HL-60/S4 treated with phorbol 12-myristate 13-acetate at 8.2 ng/mL for 4 days and 3 days (cell line): ENCODE measurements around the gene SLC23A2.

ENCODE experiments used
- in situ Hi-C: fragments of 300-500 bp; cut with MboI; formaldehyde crosslinking; loops from 2 replicates; pipeline ENCODE4 v1.15.0; 2022; ENCODE audit warnings: low sequenced_read_pairs

Gene SLC23A2

DNA sequence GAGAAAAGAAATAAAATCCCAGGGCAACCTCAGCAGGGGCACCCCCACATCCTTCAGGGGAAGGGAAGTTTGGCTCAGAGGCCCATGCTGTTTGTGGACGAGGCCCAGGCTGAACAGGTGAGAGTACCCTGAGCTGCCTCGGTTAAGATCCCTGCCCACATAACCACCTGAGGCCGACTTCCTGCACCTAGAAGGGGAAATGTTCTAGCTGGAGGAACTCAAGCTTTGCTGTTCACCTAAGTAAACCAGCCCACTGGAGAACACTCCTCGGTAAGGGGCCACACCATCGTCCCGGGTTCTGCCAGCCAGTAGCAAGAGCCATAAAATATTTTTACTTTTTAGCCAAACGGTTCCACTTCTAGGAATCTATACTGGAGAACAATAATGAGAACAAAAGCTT, 88.2 kb downstream of the SLC23A2 start:
- in situ Hi-C loops, result no loop called here

GRCh38 chr20:4912380-4913142, 88.7 kb downstream of the SLC23A2 start:
- in situ Hi-C loops, result no loop called here

DNA sequence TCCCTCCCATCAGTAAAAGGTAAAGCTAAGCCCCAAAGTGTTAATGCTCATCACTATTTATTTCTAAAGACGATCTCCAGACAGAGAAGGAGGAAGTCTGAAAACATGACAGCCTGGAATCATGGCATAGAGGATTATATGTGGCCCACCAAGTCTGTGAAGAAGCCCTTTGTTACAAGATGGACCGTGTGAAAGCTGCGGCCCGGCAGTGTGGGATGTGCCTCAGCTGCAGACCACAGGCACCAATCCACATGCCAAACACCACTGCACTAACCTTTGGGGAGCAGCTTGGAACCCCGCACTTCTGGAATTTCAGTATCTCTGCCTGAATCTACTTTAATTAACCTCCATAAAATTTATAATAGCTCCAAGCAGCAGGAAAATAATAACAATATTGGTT, 90.4 kb downstream of the SLC23A2 start:
- in situ Hi-C loops, result no loop called here

GRCh38 chr20:4905613-4906012, 95.7 kb downstream of the SLC23A2 start:
- in situ Hi-C loops, result no loop called here

GRCh38 chr20:4905195-4905594, 96.1 kb downstream of the SLC23A2 start:
- in situ Hi-C loops, result no loop called here

DNA sequence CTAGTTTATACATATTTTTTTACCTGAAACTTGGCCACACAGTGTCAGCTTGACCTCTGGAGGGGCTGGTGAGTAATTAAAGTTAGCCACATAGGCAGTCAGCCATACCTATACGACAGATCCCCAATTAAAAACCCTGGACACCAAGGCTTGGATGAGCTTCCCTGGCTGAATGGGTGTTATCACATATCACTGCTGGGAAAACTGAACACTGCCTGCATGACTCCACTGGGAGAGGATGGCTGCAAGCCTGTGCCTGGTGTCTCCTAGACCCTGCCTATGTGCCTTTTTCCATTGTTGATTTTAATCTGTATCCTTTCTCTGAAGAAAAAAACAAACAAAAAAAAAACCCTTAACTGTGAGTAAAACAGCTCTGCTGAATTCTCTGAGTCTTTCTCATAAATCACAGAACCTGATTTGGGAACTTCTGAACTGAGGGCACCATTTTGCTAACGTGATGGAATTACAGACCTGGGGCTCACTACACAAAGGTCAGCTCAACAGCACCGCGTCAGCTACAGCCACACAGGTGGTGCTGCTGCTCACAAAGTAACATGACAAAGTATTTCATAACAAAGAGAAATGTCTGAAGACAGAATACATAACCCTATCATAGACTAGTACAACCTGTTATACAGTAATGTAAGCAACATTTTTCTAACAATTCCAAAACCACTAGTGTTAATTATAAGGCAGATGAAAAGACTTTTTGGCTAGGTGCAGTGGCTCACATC, 97.0 kb downstream of the SLC23A2 start:
- in situ Hi-C loops, result no loop called here

- in situ Hi-C loops, result no loop called here
Measured at GRCh38 chr20:4902788-4903187, 98.5 kb downstream of the SLC23A2 start.

DNA sequence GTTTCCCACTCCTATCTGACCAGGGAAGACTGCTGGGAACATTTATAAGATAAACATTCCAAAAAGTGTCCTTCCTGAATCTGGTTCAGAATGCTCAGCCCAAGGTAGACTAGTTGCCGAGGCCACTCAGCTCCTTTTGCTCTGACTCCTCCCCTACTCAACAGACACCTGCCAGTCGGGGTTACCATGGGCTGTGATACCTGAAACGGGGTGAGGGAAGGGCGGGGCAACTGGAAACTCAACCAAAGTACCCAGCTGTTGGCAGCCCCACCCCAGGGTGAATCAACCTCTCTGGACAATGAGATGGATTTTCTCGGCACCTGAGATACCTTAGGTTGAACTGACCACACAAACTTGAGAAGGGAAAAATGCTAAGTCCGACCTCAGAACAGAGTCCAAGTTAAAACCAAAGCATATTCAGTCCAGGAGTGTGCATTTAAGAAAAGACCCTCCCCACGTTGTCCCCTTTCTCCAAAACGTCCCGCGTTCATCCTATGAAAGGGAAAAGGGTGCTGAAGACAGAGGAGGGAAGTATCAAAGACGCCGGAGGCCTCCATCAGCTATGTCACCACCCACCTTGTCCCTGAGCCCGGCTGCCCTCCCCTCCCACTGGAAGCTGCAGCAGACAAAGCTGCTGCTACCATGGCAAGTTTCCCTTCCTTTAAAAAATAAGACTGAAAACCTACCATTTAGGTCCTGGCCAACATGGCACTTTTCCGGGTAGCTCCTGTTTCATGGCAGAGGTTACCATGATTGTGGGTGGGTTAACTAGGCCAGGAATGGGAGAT, 100.1 kb downstream of the SLC23A2 start:
- in situ Hi-C loops, result no loop called here

GRCh38 chr20:4898282-4899244, 102.7 kb downstream of the SLC23A2 start:
- in situ Hi-C loops, result no loop called here

DNA sequence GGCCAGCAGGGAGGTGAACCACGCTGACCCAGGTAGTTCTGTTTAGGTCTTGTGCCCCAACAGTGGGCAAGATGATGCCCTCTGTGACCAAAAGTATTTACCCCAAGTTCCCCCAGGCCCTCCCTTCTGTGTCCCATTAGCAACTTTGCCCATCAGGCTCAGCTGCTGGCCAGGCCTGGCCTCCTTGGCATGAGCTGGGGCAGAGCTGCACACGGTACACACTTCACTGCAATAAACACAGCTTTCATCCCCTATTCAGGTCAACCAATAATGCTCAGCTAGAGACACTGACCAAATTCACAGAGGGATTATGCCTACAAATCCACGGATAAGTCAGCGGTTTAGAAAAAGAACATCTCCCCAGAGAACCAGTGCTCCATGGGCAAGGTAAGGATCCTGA, 103.7 kb downstream of the SLC23A2 start:
- in situ Hi-C loops, result no loop called here

- in situ Hi-C loops, result no loop called here
Measured at GRCh38 chr20:4896971-4897497, 104.3 kb downstream of the SLC23A2 start.

GRCh38 chr20:4896119-4896702, 105.1 kb downstream of the SLC23A2 start:
- in situ Hi-C loops, result no loop called here

DNA sequence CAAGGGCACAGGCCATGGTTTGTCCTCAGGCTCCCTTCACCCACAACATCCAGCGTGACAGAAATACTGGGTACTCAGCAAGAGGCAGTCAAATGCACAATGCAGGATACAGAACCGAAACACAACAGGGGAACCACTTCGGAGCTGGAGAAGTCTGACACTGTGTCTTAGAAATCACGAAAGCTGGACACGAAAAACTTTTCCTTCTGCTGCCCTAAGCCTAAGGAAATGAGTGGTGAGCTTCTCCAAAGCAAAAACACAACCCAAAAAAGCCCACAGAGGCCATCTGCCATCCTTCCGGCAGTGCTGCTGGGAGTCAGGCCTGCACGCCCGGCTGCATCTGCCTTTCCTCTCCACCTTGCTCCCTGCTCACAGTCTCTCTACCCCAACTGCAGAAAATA, 106.3 kb downstream of the SLC23A2 start:
- in situ Hi-C loops, result no loop called here

DNA sequence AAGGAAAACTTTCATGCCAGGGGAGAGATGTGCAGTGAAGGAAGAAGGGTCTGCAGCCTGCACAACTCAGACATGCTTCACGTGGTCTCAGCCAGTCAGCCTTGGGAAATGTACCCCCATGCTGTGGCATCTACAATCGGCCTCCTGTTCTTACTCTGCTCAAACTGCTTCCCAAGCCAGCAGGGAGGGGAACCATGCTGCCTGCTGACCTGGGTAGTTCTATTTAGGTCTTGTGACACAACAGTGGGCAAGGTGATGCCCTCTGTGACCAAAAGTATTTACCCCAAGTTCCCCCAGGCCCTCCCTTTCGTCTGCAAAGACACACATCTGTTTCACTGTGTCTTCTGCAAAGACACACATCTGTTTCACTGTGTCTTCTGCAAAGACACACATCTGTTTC, 106.9 kb downstream of the SLC23A2 start:
- in situ Hi-C loops, result no loop called here

DNA sequence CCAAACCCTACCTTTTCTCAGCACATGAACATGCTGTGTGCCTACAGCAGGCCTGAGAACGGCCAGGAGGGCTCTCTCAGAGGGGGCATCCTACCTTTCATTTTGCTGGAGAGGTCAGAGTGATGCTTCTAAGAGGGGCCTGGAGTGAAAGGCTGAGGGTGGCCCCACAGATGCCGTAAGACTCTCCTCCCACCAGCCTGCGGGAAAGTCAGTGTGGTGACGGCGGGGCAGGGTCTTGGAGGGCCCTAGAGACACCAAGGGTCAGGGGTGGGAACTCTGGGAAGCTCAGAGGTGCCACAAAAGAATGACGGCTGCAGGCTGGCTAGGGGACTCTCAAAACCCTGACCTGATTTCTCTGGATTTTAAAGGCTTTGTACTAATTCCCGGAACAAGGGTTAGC, 107.6 kb downstream of the SLC23A2 start:
- in situ Hi-C loops, result no loop called here

GRCh38 chr20:4891997-4892396, 109.3 kb downstream of the SLC23A2 start:
- in situ Hi-C loops, result no loop called here

- in situ Hi-C loops, result no loop called here
Measured at GRCh38 chr20:4891190-4891763, 110.0 kb downstream of the SLC23A2 start.

DNA sequence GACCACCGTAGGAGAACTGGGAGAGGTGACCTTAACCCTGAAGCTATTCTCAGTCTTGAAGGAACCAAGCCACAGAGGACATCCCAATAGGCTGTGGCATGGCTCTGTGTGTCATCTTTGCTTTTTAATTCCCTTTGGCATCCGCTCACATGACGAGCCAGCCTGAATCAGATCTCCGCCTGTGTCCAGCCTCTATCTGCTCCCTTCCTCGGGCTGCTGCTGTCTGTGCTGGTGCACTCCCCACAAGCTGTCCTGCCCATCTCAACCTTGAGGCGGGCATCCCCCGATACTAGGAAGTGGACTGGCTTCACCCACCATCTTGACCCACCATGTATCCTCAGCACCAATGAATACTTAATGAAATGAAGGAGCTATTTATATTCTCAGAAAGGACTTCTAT, 111.9 kb downstream of the SLC23A2 start:
- in situ Hi-C loops, result no loop called here

DNA sequence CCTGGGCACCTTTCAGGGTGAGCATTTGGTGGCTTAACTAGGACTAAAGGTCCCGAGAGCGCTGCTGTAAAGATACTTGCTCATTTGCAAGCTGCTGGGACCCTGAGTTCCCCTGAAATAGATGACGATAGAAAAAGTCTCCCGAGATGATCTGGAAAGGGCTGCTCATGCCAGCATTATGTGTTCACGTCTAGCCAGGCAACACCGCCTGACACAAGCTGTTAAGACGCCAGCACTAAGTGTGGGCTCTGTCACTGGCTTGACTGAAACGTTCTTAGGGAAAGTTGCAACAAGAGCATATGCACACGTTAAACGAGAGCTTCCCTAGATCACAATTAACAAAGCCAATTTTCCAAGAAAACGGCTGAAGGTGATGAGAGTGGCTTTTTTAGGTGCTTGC, 113.7 kb downstream of the SLC23A2 start:
- in situ Hi-C loops, result no loop called here
